AG09319 (cell line): Measurements from ENCODE around the gene DIS3L.

Experiments used
- DNase-seq: peaks from one replicate; pipeline ENCODE4 v3.0.0-alpha.2; 2010; ENCODE audit warnings: low read depth; ENCODE audit errors: extremely low read depth
- CTCF ChIP-seq: IDR thresholded peaks from 2 replicates; pipeline ENCODE4 v1.5.1; 2011; ENCODE audit warnings: low read depth, mild to moderate bottlenecking, inconsistent platforms, low read length, moderate library complexity

DIS3L gene

GRCh38 chr15:66306381-66306780, 13.0 kb downstream of the DIS3L start:
- no peak for DNase-seq
- no peak for TF ChIP-seq CTCF

GRCh38 chr15:66308531-66308930, 15.2 kb downstream of the DIS3L start:
- no peak for DNase-seq
- TF ChIP-seq CTCF = no peak

GRCh38 chr15:66309828-66310227, 16.5 kb downstream of the DIS3L start:
- DNase-seq = no peak
- TF ChIP-seq CTCF = no peak

GRCh38 chr15:66310786-66311185, 17.4 kb downstream of the DIS3L start:
- TF ChIP-seq CTCF = no peak
- no peak for DNase-seq

GRCh38 chr15:66312144-66312543, 18.8 kb downstream of the DIS3L start:
- no peak for TF ChIP-seq CTCF
- no peak for DNase-seq

GRCh38 chr15:66323312-66323928, 30.1 kb downstream of the DIS3L start:
- no peak for TF ChIP-seq CTCF
- no peak for DNase-seq

GRCh38 chr15:66326051-66326450, 32.7 kb downstream of the DIS3L start:
- no peak for DNase-seq
- no peak for TF ChIP-seq CTCF
